ENCODE data around the gene NOL6. TPM values are rescaled to one million over a fixed set of nuclear protein-coding genes. Genes with fewer than 3 reads are reported as not detected.

The NOL6 gene
- total RNA-seq, 4 donors from 2014 or later: 40.4 to 50.4 (median 44.1) TPM

DNA sequence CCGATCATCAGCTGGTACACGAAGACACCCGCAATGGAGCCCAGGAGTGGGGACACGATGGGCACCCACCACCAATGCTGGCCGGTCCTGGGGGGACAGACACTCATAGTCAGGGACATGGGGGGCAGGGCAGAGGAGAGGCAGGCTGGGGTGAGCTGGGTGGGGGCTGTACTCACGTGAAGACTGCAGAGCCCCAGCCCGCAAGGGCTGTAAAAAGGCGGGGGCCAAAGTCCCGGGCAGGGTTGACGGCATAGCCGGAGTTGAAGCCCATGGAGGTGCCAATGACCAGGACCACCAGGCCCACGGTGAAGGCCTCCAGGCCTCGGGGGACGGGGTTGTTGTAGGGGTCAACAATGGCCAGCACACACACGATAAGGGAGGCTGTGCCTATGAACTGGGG, 31.6 kb downstream of the NOL6 start:
- no peaks in the 10 kb centered on the region for H3K9me3 ChIP-seq
- 53% methylated on average over 5 of the region's 15 CpGs for WGBS
- TF ChIP-seq EP300 (IDR thresholded peaks at IDR 0.05) (no peak), POLR2A (IDR thresholded peaks at IDR 0.05) (no peak), CTCF (IDR thresholded peaks at IDR 0.05) (no peak), POLR2AphosphoS5 (IDR thresholded peaks at IDR 0.05) (no peak)
- H3K4me1 ChIP-seq: peaks cover 76% of the 10 kb centered on the region
- no peak for DNase-seq (ENCODE audit: low spot score in 2 of 2)
- H3K27me3 ChIP-seq: no peaks in the 10 kb centered on the region
- H3K27ac ChIP-seq: peak overlapping the region; percentile 72
- H3K4me3 ChIP-seq: peak overlapping the region; percentile 1
- peaks cover 11% of the 10 kb centered on the region for H3K36me3 ChIP-seq

- H3K27me3 ChIP-seq: no peaks in the 10 kb centered on the region
- H3K4me3 ChIP-seq: no peak overlapping the region
- no peak for TF ChIP-seq CTCF (IDR thresholded peaks at IDR 0.05)
- TF ChIP-seq EP300 (IDR thresholded peaks at IDR 0.05): no peak
- TF ChIP-seq POLR2A (IDR thresholded peaks at IDR 0.05): no peak
- no peak for TF ChIP-seq POLR2AphosphoS5 (IDR thresholded peaks at IDR 0.05)
- DNase-seq (ENCODE audit: low spot score in 2 of 2): no peak
- no peaks in the 10 kb centered on the region for H3K9me3 ChIP-seq
- 90% methylated on average over 1 of the region's 1 CpG for WGBS
- H3K4me1 ChIP-seq: peaks cover 77% of the 10 kb centered on the region
- H3K27ac ChIP-seq: peak overlapping the region; percentile 54
- peaks cover 11% of the 10 kb centered on the region for H3K36me3 ChIP-seq
Measured at GRCh38 chr9:33440609-33441008, 33.1 kb downstream of the NOL6 start.

GRCh38 chr9:33440204-33440603, 33.5 kb downstream of the NOL6 start:
- H3K4me1 ChIP-seq: peaks cover 73% of the 10 kb centered on the region
- H3K27ac ChIP-seq: peak overlapping the region; percentile 54

GRCh38 chr9:33439731-33440130, 34.0 kb downstream of the NOL6 start:
- Histone ChIP-seq H3K27me3 (no peaks in the 10 kb centered on the region), H3K9me3 (no peaks in the 10 kb centered on the region), H3K27ac (peak overlapping the region; percentile 54), H3K4me1 (peaks cover 75% of the 10 kb centered on the region), H3K4me3 (no peak overlapping the region), H3K36me3 (peaks cover 11% of the 10 kb centered on the region)
- no peak for TF ChIP-seq EP300 (IDR thresholded peaks at IDR 0.05)
- TF ChIP-seq CTCF (IDR thresholded peaks at IDR 0.05): no peak
- no peak for TF ChIP-seq POLR2AphosphoS5 (IDR thresholded peaks at IDR 0.05)
- no peak for TF ChIP-seq POLR2A (IDR thresholded peaks at IDR 0.05)
- WGBS: 33% methylated on average over 5 of the region's 6 CpGs
- no peak for DNase-seq (ENCODE audit: low spot score in 2 of 2)

More at GRCh38 chr9:33440204-33440603, 33.5 kb downstream of the NOL6 start:
- 68% methylated on average over 7 of the region's 7 CpGs for WGBS
- Histone ChIP-seq H3K9me3 (no peaks in the 10 kb centered on the region), H3K4me3 (no peak overlapping the region), H3K36me3 (peaks cover 11% of the 10 kb centered on the region), H3K27me3 (no peaks in the 10 kb centered on the region)
- TF ChIP-seq POLR2AphosphoS5 (IDR thresholded peaks at IDR 0.05): no peak
- TF ChIP-seq POLR2A (IDR thresholded peaks at IDR 0.05): no peak
- no peak for TF ChIP-seq CTCF (IDR thresholded peaks at IDR 0.05)
- TF ChIP-seq EP300 (IDR thresholded peaks at IDR 0.05): no peak
- no peak for DNase-seq (ENCODE audit: low spot score in 2 of 2)

GRCh38 chr9:33438926-33439680, 34.6 kb downstream of the NOL6 start:
- H3K4me3 ChIP-seq: no peak overlapping the region
- DNase-seq (ENCODE audit: low spot score in 2 of 2): no peak
- no peaks in the 10 kb centered on the region for H3K27me3 ChIP-seq
- peaks cover 80% of the 10 kb centered on the region for H3K4me1 ChIP-seq
- TF ChIP-seq CTCF (IDR thresholded peaks at IDR 0.05): no peak
- no peak for TF ChIP-seq POLR2AphosphoS5 (IDR thresholded peaks at IDR 0.05)
- H3K9me3 ChIP-seq: no peaks in the 10 kb centered on the region
- H3K36me3 ChIP-seq: peaks cover 11% of the 10 kb centered on the region
- H3K27ac ChIP-seq: peak overlapping the region; percentile 54
- 69% methylated on average over 7 of the region's 7 CpGs for WGBS
